Measurements from ENCODE around the gene MED27.

MED27 gene

DNA sequence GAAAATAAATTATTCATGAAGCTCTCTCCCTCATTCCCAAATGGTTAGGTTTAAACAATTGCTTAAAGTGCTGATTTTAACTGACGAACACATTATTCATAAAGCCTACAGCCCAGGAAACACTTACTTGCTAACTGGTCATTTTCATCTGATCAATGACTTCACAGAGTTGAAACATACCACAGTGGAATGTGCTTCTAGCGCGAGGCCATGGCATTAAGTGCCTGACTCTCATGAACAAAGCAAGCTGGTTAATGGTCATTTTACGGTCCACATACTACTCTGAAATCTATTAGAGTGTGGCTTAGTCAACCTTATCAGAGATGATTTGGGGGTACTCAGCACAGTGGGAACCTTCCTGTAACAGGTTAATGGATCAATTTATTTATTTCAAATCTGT lies 114.6 kb downstream of the MED27 start (continued):
- no peak for TF ChIP-seq OSR2 (tag by site-specific recombination; IDR thresholded peaks at IDR 0.05)

DNA sequence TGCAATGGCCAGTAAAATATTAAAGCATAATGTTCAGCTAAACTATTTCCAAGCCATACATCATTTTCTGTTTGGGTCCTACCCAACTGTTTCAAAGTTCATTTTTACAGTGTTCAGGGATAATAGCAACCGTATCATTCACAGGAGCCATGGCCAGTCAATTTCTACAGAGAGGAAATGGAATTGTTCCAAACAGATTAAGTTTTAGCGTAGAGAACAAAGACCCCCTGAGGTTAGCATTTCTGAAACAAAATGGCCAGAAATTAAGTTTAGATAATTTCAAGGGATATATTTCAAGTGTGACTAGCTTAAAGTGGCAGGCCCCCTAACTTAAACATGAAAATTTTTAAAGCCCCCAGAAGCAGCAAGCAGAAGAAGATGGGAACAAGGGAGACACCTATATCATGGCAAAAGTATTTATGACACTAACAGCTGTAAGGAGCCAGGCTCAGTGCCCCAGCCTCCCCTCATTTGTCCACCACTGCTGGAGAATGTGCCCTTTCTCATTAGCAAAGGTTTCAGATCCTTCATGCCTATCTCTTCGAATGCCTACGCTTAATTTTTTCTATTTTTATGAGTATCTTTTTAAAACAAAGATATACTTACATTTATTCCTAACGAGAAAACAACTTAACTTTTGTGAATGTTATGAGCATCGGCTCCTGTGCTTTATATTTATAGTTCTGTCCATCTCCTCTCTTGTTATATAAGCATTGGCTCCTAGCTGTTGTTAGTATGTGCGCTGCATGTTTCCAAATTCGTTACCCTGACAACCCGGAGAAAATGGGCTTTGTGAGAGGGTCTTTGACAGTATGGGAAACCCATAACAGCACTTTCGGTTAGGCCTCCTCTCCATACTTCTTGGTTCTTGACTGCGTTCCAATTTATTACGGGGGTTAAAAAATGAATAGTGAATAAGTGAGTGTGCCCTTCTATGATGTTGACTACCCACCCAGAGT lies 116.3 kb downstream of the MED27 start:
- Histone ChIP-seq H3K9me3 (ENCODE audit: control insufficient read depth, insufficient read depth, low read depth, low read length) (no peaks in the 10 kb centered on the region), H3K4me1 (ENCODE audit: control insufficient read depth, insufficient read depth, low read length) (peaks cover 6% of the 10 kb centered on the region), H3K4me3 (ENCODE audit: low read depth, low read length) (no peak overlapping the region), H3K36me3 (ENCODE audit: control insufficient read depth in 2 of 2, insufficient read depth in 1 of 2, low read length in 2 of 2) (no peaks in the 10 kb centered on the region), H3K27ac (ENCODE audit: extremely low read depth, low read depth, low read length) (no peak overlapping the region)
- TF ChIP-seq ZNF426 (tag by site-specific recombination; IDR thresholded peaks at IDR 0.05) (no peak), FEZF1 (tag by site-specific recombination; IDR thresholded peaks at IDR 0.05) (peak; percentile 42), HOXA7 (CRISPR knock-in tag; IDR thresholded peaks at IDR 0.05; ENCODE audit: borderline replicate concordance) (no peak), TCF7L2 (IDR thresholded peaks at IDR 0.05; ENCODE audit: borderline replicate concordance, low read depth, low read length) (peak; percentile 20; the same call in 1 of the 2 replicates), BCL11B (tag by site-specific recombination; IDR thresholded peaks at IDR 0.05; ENCODE audit: low read depth) (no peak)
- TF ChIP-seq, protein P1, sequence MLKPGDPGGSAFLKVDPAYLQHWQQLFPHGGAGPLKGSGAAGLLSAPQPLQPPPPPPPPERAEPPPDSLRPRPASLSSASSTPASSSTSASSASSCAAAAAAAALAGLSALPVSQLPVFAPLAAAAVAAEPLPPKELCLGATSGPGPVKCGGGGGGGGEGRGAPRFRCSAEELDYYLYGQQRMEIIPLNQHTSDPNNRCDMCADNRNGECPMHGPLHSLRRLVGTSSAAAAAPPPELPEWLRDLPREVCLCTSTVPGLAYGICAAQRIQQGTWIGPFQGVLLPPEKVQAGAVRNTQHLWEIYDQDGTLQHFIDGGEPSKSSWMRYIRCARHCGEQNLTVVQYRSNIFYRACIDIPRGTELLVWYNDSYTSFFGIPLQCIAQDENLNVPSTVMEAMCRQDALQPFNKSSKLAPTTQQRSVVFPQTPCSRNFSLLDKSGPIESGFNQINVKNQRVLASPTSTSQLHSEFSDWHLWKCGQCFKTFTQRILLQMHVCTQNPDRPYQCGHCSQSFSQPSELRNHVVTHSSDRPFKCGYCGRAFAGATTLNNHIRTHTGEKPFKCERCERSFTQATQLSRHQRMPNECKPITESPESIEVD (tag by site-specific recombination; IDR thresholded peaks at IDR 0.05), result peak; percentile 26; the same call in 1 of the 2 replicates
- TF ChIP-seq, protein P2, sequence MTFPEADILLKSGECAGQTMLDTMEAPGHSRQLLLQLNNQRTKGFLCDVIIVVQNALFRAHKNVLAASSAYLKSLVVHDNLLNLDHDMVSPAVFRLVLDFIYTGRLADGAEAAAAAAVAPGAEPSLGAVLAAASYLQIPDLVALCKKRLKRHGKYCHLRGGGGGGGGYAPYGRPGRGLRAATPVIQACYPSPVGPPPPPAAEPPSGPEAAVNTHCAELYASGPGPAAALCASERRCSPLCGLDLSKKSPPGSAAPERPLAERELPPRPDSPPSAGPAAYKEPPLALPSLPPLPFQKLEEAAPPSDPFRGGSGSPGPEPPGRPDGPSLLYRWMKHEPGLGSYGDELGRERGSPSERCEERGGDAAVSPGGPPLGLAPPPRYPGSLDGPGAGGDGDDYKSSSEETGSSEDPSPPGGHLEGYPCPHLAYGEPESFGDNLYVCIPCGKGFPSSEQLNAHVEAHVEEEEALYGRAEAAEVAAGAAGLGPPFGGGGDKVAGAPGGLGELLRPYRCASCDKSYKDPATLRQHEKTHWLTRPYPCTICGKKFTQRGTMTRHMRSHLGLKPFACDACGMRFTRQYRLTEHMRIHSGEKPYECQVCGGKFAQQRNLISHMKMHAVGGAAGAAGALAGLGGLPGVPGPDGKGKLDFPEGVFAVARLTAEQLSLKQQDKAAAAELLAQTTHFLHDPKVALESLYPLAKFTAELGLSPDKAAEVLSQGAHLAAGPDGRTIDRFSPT (tag by site-specific recombination; IDR thresholded peaks at IDR 0.05), result no peak
- ChIA-PET CTCF (interaction anchor here (0.5 to 1.7 kb wide), 3 partner anchors 9 to 206 kb away, joined by 3 to 5 read pairs (median 3); no protein-coding TSS in a partner anchor), POLR2A (no interaction called here)

DNA sequence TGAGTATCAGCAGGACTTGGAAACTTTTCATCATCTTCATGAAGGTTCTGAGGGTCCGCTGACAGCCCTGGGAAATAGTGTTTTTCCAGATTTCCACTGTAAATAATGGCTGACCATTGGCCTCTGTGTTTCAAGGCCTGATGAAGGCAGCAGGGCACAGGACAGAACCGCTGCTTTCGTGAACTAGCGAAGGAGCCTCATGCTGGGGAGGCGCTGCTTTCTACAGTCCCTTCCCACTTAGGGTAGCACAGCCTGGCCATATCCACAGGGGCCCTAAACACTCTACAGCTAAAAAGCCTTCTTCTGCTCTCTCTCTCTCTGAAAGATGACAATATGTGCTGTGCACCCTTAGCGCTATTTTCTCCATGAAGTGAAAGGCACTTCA lies 118.2 kb downstream of the MED27 start:
- no peaks in the 10 kb centered on the region for H3K9me3 ChIP-seq (ENCODE audit: control insufficient read depth, insufficient read depth, low read depth, low read length)
- ChIA-PET CTCF (interaction anchor here (0.5 to 0.8 kb wide), 2 partner anchors 10 to 206 kb away, joined by 3 to 6 read pairs; no protein-coding TSS in a partner anchor), POLR2A (no interaction called here)
- H3K36me3 ChIP-seq (ENCODE audit: control insufficient read depth in 2 of 2, insufficient read depth in 1 of 2, low read length in 2 of 2), result no peaks in the 10 kb centered on the region
- no peak overlapping the region for H3K4me3 ChIP-seq (ENCODE audit: low read depth, low read length)
- TF ChIP-seq KLF16 (tag by site-specific recombination; IDR thresholded peaks at IDR 0.05) (no peak), ZNF138 (tag by site-specific recombination; IDR thresholded peaks at IDR 0.05; ENCODE audit: borderline replicate concordance) (no peak), GLIS1 (tag by site-specific recombination; IDR thresholded peaks at IDR 0.05) (no peak), ZFP69B (tag by site-specific recombination; IDR thresholded peaks at IDR 0.05) (no peak), ZNF626 (tag by site-specific recombination; IDR thresholded peaks at IDR 0.05) (no peak), ZBTB1 (tag by site-specific recombination; IDR thresholded peaks at IDR 0.05) (no peak), ZFP37 (tag by site-specific recombination; IDR thresholded peaks at IDR 0.05) (no peak), ZNF184 (tag by site-specific recombination; IDR thresholded peaks at IDR 0.05) (no peak)
- TF ChIP-seq, protein P3, sequence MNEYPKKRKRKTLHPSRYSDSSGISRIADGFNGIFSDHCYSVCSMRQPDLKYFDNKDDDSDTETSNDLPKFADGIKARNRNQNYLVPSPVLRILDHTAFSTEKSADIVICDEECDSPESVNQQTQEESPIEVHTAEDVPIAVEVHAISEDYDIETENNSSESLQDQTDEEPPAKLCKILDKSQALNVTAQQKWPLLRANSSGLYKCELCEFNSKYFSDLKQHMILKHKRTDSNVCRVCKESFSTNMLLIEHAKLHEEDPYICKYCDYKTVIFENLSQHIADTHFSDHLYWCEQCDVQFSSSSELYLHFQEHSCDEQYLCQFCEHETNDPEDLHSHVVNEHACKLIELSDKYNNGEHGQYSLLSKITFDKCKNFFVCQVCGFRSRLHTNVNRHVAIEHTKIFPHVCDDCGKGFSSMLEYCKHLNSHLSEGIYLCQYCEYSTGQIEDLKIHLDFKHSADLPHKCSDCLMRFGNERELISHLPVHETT (tag by site-specific recombination; IDR thresholded peaks at IDR 0.05), result no peak
- TF ChIP-seq, protein P4, sequence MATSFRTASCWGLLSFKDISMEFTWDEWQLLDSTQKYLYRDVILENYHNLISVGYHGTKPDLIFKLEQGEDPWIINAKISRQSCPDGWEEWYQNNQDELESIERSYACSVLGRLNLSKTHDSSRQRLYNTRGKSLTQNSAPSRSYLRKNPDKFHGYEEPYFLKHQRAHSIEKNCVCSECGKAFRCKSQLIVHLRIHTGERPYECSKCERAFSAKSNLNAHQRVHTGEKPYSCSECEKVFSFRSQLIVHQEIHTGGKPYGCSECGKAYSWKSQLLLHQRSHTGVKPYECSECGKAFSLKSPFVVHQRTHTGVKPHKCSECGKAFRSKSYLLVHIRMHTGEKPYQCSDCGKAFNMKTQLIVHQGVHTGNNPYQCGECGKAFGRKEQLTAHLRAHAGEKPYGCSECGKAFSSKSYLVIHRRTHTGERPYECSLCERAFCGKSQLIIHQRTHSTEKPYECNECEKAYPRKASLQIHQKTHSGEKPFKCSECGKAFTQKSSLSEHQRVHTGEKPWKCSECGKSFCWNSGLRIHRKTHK (tag by site-specific recombination; IDR thresholded peaks at IDR 0.05), result no peak
- TF ChIP-seq, protein P5, sequence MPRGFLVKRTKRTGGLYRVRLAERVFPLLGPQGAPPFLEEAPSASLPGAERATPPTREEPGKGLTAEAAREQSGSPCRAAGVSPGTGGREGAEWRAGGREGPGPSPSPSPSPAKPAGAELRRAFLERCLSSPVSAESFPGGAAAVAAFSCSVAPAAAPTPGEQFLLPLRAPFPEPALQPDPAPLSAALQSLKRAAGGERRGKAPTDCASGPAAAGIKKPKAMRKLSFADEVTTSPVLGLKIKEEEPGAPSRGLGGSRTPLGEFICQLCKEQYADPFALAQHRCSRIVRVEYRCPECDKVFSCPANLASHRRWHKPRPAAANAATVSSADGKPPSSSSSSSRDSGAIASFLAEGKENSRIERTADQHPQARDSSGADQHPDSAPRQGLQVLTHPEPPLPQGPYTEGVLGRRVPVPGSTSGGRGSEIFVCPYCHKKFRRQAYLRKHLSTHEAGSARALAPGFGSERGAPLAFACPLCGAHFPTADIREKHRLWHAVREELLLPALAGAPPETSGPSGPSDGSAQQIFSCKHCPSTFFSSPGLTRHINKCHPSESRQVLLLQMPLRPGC (tag by site-specific recombination; IDR thresholded peaks at IDR 0.05), result no peak
- TF ChIP-seq, protein P6, sequence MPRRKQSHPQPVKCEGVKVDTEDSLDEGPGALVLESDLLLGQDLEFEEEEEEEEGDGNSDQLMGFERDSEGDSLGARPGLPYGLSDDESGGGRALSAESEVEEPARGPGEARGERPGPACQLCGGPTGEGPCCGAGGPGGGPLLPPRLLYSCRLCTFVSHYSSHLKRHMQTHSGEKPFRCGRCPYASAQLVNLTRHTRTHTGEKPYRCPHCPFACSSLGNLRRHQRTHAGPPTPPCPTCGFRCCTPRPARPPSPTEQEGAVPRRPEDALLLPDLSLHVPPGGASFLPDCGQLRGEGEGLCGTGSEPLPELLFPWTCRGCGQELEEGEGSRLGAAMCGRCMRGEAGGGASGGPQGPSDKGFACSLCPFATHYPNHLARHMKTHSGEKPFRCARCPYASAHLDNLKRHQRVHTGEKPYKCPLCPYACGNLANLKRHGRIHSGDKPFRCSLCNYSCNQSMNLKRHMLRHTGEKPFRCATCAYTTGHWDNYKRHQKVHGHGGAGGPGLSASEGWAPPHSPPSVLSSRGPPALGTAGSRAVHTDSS (tag by site-specific recombination; IDR thresholded peaks at IDR 0.05), result no peak
- H3K27ac ChIP-seq (ENCODE audit: extremely low read depth, low read depth, low read length), result no peak overlapping the region
- peaks cover 6% of the 10 kb centered on the region for H3K4me1 ChIP-seq (ENCODE audit: control insufficient read depth, insufficient read depth, low read length)

Data from HEK293 (cell line).